ENCODE results near the gene COG5.

Gene COG5

GRCh38 chr7:107321611-107322010 is 242.1 kb downstream of the COG5 start:
- DNase-seq: no peak

- no peak for DNase-seq
These were observed 243.9 kb downstream of the COG5 start for GRCh38 chr7:107319724-107320228.

- no peak for DNase-seq
These were observed 245.1 kb downstream of the COG5 start for GRCh38 chr7:107318523-107319160.

- DNase-seq: no peak
These were observed 248.0 kb downstream of the COG5 start for GRCh38 chr7:107315716-107316220.

GRCh38 chr7:107313355-107313754 is 250.4 kb downstream of the COG5 start:
- DNase-seq: no peak

- DNase-seq: no peak
These were observed 251.3 kb downstream of the COG5 start for GRCh38 chr7:107312418-107312817.

- DNase-seq: no peak
These were observed 254.4 kb downstream of the COG5 start for GRCh38 chr7:107309296-107309695.

- no peak for DNase-seq
These were observed 259.1 kb downstream of the COG5 start for GRCh38 chr7:107304636-107305035.

GRCh38 chr7:107304063-107304462 is 259.7 kb downstream of the COG5 start:
- DNase-seq: no peak

GRCh38 chr7:107302250-107302847 is 261.4 kb downstream of the COG5 start:
- no peak for DNase-seq

GRCh38 chr7:107294182-107294581 is 269.5 kb downstream of the COG5 start:
- DNase-seq: no peak

- DNase-seq: no peak
These were observed 271.1 kb downstream of the COG5 start for GRCh38 chr7:107292591-107292990.

- DNase-seq: no peak
These were observed 272.3 kb downstream of the COG5 start for GRCh38 chr7:107291434-107291833.

- DNase-seq: no peak
These were observed 276.7 kb downstream of the COG5 start for GRCh38 chr7:107286751-107287621.

- DNase-seq: no peak
These were observed 278.7 kb downstream of the COG5 start for GRCh38 chr7:107284911-107285479.

- peak; percentile 12 for DNase-seq
These were observed 286.4 kb downstream of the COG5 start for GRCh38 chr7:107277331-107277730.

GRCh38 chr7:107276220-107276827 is 287.4 kb downstream of the COG5 start:
- DNase-seq: no peak

GRCh38 chr7:107274506-107274905 is 289.2 kb downstream of the COG5 start:
- DNase-seq: no peak

- no peak for DNase-seq
These were observed 293.9 kb downstream of the COG5 start for GRCh38 chr7:107269790-107270189.

- DNase-seq: no peak
These were observed 295.1 kb downstream of the COG5 start for GRCh38 chr7:107268594-107268993.

- no peak for DNase-seq
These were observed 296.6 kb downstream of the COG5 start for GRCh38 chr7:107267138-107267537.

GRCh38 chr7:107264723-107265122 is 299.0 kb downstream of the COG5 start:
- DNase-seq: no peak

- DNase-seq: no peak
These were observed 300.9 kb downstream of the COG5 start for GRCh38 chr7:107262857-107263256.

Data from NCI-H526 treated with DMSO at 0.1 percent for 48 hours (cell line).